ENCODE data around the gene ADISSP. TPM values are rescaled to one million over a fixed set of nuclear protein-coding genes. Genes with fewer than 3 reads are reported as not detected.

Gene ADISSP
- total and polyA plus RNA-seq, 8 donors, result 5.0 to 16.0 (median 11.3) TPM

- intact Hi-C loops (cut with DNase I), result no loop called here
- ATAC-seq, result no peak
- Histone ChIP-seq H3K4me3 (no peak overlapping the region), H3K9me3 (no peaks in the 10 kb centered on the region), H3K27me3 (no peaks in the 10 kb centered on the region), H3K36me3 (no peaks in the 10 kb centered on the region), H3K4me1 (no peaks in the 10 kb centered on the region), H3K27ac (no peak overlapping the region)
- FAIRE-seq, result no peak
- DNase-seq, result no peak
- 85 to 92% methylated on average over 8 of the region's 8 CpGs for WGBS, 2 donors
- TF ChIP-seq CTCF (IDR thresholded peaks at IDR 0.05), result no peak
Measured at GRCh38 chr20:3723284-3723683, 44.3 kb downstream of the ADISSP start.

GRCh38 chr20:3721912-3722311, 45.6 kb downstream of the ADISSP start:
- Histone ChIP-seq H3K27me3 (no peaks in the 10 kb centered on the region), H3K9me3 (no peaks in the 10 kb centered on the region), H3K4me1 (no peaks in the 10 kb centered on the region), H3K27ac (no peak overlapping the region), H3K4me3 (no peak overlapping the region), H3K36me3 (no peaks in the 10 kb centered on the region)
- no peak for ATAC-seq
- WGBS, 2 donors, result 87 to 95% methylated on average over 4 of the region's 4 CpGs
- no peak for FAIRE-seq
- intact Hi-C loops (cut with DNase I), result no loop called here
- no peak for TF ChIP-seq CTCF (IDR thresholded peaks at IDR 0.05)
- no peak for DNase-seq

GRCh38 chr20:3720626-3721025, 46.9 kb downstream of the ADISSP start:
- ATAC-seq (no peak), FAIRE-seq (no peak), DNase-seq (no peak)
- TF ChIP-seq CTCF (IDR thresholded peaks at IDR 0.05), result no peak
- intact Hi-C loops (cut with DNase I), result no loop called here
- Histone ChIP-seq H3K27me3 (no peaks in the 10 kb centered on the region), H3K27ac (no peak overlapping the region), H3K36me3 (no peaks in the 10 kb centered on the region), H3K4me1 (no peaks in the 10 kb centered on the region), H3K4me3 (no peak overlapping the region), H3K9me3 (no peaks in the 10 kb centered on the region)
- 46 to 47% methylated on average over 6 of the region's 6 CpGs for WGBS, 2 donors

- intact Hi-C loops (cut with DNase I), result no loop called here
- Histone ChIP-seq H3K9me3 (no peaks in the 10 kb centered on the region), H3K36me3 (no peaks in the 10 kb centered on the region), H3K4me1 (no peaks in the 10 kb centered on the region), H3K27ac (no peak overlapping the region), H3K4me3 (no peak overlapping the region), H3K27me3 (no peaks in the 10 kb centered on the region)
- no peak for TF ChIP-seq CTCF (IDR thresholded peaks at IDR 0.05)
- no peak for FAIRE-seq
- no peak for ATAC-seq
- WGBS, 2 donors, result 64 to 67% methylated on average over 2 of the region's 2 CpGs
- DNase-seq, result no peak
Measured at GRCh38 chr20:3720068-3720467, 47.5 kb downstream of the ADISSP start.

GRCh38 chr20:3719046-3719445, 48.5 kb downstream of the ADISSP start:
- intact Hi-C loops (cut with DNase I), result no loop called here
- FAIRE-seq, result no peak

More at GRCh38 chr20:3719046-3719445, 48.5 kb downstream of the ADISSP start:
- ATAC-seq (no peak), DNase-seq (no peak)
- no peak for TF ChIP-seq CTCF (IDR thresholded peaks at IDR 0.05)
- Histone ChIP-seq H3K36me3 (no peaks in the 10 kb centered on the region), H3K27me3 (no peaks in the 10 kb centered on the region), H3K9me3 (no peaks in the 10 kb centered on the region), H3K4me3 (no peak overlapping the region), H3K4me1 (no peaks in the 10 kb centered on the region), H3K27ac (no peak overlapping the region)
- WGBS, 2 donors, result 71 to 84% methylated on average over 4 of the region's 4 CpGs
